Measurements from ENCODE around the gene RAP1GAP2.

Gene RAP1GAP2

DNA sequence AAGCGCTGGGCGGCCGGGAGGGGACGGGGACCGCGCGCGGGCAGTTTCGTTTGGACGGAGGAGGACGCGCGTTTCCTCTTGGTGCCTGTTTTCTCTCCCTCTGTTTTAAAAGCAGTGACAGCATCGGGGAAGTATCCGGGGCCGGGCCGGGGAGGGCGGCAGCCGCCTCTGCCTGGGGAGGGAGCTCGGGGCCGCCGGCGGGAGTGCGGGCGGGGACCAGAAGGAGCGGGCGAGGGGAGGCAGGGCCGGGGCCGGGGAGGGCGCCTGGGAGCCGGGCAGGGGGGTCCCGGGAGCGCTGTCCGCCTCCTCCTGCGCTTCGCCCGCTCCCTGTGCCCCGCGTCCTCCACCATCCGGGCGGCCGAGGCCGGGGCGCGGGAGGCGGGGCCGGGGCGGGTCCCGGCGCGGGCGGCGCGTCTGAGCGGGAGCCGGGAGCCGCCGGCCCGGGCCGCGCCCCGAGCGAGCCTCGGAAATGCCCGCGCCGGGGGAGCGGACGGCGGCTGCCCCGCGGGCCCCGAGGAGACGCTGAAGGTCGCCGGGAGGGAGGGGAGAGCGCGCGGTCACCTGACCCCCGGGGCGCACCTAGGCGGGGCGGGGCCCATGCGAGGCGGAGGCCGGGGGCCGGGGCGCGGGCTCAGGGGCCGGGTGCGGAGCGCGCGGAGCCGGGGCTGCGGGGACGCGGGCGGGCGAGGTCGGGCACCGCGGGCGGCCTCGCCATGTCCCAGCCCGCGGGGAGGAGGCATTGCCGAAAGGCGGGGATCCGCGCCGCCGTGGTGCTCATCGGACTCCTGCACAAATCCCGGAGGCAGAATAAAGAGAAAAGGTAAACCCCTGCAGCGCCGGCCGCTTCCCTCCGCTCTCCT is 57.3 kb downstream of the RAP1GAP2 start:
- DNase-seq: no peak

DNA sequence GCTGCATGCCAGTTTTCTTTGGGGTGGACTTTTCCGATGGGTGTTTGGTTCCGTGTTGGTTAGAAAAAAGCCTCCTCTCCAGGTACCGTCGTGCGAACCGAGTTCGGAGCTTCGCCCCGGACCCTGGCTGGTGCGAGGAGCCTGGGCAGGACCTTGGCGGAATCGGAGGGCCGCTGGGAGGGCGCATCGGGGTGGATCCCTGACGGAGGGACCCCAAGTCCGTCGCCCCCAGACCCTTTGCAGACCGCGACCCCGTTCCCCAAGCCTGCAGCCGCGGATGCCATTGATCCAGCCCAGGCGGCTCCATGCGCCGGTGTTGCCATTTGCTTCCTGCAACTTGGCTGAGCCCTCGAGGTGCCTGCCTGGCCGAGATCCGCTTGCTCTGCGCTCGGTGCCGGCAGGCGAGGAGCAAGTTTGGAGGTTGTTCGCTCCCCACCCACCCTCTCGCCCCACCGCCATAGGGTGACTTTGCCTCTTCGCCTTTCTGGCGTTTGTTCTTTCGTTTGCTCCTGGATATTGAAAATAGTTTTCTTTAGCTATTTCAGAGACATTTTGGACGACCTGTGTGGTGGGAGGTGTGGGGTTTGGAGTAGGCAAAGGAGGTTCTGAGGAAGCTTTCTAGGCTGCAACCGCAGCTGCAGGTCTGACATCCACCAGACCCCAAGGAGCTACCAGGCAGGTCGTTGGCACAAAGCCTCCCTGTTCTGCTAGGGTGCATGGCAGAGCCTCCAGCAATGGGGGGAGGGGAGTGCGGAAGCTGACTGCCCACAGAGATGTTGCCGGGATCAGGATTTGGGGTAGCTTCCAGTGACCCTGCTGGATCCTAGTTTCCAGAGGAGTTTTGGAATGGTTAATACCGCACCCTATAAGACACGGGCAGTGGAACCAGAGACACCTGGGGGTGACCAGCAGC is 58.2 kb downstream of the RAP1GAP2 start:
- DNase-seq: peak; percentile 75

DNA sequence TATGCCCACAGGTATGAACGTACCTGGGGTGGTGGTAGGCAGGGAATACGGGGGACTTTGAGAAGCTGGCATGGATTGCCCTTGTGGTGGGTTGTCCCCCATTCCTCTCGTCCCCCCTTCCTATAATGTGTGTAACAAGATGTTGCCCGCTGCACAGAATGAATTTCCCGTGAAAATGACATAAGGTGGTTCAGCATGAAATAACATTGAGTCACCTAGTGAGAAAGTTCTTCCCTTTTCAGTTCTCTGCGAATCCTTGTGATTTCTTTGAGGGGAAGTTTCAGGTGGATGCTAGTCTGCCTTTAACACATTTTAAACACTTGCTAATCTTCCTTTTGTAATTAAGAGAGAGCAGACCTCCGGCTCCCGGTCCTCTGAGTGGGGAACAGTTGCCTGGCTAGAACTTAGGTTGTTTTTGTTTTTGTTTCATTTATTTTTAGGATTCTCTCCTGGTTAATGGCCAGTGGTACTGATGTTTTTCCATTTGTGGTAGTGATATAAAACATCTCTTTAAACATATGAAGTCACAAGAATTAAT is 58.9 kb downstream of the RAP1GAP2 start:
- DNase-seq: no peak

DNA sequence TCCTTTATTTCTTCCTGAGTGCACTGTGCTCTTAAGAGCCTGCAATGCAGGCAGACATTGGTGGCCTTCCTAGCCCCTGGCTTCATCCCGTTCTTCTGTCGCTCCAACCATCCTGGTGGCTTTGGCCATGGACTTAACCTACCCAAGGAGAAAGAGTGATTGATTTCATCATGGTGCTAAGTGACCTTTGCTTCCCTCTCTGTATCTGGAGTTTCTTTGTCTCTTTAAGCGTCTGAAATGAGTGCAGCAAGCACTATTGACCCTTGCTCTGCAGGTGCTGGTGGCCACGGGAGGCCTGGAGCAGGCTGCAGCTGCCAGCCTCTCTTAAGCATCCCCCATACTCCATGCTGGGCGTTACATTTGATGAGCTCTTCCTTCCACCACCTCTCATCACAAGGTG is 60.5 kb downstream of the RAP1GAP2 start:
- DNase-seq: no peak

DNA sequence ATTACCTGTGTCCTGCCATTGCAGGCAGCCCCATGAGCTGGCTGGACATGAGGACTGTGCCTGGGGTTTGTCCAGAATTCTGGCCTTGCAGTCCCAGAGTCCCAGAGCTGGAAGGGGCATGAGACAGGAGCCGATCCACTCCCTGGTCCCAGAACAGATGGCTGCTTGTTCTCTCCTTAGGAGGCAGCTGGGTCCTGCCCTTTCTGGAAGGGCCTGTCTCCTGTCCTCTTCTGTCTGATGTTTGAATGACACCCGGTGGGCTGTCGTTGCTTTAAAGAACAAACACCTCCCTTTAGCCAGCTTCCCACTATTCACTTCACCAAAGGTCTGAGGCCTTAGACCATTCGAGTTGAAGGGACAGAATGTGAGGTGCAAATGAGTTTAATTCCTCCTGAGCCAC is 63.8 kb downstream of the RAP1GAP2 start:
- no peak for DNase-seq

DNA sequence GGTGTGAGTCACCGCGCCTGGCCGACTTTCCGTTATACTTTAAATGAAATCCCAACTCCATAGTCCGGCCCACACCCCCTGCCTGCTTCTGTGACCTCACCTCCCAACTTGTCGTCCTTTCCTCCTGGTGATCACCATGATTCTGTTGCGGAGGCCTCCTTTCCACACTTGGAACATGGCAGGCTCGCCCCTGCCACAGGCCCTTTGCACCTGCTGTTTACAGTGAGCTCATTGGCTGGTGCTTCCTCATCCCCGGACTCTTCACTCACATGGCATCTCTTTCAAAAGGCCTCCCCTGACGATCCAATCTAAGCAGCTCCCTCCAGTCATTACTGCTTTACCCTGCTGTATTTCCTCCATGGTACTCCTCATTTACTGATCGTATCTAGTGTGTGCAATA is 64.6 kb downstream of the RAP1GAP2 start:
- no peak for DNase-seq

DNA sequence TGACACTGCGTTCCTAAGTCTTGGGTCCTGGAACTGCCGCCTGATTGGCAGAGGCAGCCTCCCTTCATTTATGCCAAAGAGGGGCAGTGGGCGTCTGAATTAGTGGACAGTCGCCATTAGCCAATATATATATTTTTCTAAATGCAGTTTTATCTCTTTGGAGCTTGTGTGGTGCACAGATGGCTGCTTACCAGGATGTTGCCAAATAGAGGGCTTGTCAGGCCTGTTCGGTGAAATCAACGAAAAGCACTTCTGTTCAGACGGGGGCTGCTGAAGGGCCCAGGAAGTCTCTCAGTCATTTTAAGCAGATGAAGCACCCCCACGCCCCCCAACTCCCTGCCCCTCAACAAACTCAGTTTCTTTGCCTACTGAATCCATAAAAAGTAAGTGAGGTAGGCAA is 66.0 kb downstream of the RAP1GAP2 start:
- DNase-seq: no peak

DNA sequence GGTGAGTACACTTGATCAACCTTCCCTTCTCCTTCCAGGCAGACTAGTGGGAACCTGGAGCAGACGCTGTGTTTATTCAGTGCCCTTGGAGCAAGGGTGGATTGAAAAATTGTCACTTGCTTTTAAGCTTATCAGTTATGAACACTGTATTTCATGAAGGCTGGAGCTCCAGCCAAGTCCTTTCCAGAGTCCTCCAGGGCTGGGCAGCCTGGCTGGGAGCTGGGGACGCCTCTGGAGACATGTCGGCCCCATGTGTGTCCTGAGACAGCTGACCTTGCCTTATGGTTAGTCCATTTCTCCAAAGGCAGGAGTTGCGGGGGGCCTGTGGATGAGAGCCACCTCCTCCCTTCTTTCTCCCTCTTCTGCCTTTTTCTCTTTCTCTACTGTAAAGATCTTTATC is 67.0 kb downstream of the RAP1GAP2 start:
- no peak for DNase-seq

DNA sequence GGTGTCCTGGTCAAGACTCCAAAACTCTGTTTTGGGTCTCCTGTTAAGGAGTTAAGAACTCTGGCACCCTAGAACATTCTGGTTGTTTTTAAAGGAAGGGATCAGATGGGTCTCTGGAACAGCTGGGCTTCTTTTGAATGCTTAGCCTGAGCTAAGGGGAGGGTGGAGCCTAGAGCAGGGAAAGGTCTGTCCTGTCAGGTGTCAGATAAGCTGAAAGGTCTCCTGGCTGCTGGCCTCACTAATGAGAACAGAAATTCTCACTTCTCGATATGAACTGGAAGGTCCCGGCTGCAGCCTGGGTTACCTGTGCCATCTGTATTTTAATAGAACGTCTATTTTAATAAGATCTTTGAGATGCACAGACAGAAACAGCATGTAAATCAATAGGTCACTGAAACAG is 69.0 kb downstream of the RAP1GAP2 start:
- no peak for DNase-seq

DNA sequence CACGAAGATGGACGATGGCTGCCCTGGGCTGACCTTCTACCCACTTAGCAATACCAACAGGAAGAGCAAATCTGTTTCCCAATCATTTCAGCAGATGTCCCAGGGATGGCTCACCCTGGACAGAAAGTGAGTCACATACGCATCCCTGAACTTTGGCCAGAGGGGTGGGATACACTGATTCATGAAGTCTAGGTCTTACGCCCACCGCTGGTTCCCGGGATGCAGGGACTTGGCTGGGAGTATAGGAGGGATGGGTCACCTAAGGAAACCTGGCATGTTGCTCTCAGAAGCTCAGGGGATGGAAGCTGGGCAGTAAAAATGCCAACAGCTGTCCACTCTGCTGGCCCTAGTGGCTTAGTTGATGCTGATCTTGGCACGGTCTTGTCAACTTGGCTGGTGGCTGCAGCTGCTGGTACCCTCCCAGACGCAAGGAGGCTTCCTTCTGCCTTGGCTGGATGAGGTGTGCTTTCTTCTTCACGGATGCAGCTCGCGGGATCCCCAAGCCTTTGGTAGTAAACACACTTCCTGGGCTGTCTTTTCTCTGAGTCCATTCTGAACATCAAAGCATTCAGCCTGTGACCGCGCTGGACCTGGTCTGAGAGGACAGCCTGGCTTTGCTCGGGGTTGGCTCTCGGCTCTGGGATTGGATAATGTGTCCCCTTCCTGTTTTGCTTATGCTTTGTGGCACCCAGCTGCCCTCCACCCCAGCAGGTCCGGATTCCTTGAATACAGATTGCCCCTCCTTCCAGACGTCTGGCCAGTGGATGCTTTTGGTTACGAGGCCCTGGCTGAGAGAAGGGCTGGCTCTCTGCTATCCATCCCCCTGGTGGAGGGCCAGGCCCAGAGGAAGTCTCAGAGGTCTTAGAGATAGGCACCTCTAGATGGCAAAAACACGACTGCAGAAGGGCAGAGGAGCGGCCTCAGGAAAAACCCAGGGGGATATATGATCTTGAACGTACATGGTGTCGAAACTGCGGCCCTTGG is 71.5 kb downstream of the RAP1GAP2 start:
- DNase-seq: no peak

DNA sequence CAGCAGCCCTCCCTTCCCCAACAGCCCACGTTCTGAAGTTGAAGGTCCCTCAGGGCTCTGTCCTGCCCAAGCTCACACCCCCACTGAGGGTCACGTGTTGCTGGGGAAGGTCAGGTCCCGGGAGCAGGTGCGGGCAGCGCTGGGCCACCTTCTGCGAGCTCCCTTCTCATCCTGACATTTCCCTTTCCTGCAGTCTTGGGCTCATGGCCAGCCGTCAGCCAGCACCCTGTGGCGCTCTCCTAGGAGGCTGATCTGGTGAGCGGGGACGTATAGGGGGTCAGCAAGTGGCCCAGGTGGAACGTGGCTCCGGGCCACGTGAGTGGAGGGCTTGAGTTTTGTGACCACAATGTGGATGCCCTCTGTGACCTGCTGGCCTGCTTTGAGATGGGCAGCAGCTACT is 73.4 kb downstream of the RAP1GAP2 start:
- DNase-seq: no peak

DNA sequence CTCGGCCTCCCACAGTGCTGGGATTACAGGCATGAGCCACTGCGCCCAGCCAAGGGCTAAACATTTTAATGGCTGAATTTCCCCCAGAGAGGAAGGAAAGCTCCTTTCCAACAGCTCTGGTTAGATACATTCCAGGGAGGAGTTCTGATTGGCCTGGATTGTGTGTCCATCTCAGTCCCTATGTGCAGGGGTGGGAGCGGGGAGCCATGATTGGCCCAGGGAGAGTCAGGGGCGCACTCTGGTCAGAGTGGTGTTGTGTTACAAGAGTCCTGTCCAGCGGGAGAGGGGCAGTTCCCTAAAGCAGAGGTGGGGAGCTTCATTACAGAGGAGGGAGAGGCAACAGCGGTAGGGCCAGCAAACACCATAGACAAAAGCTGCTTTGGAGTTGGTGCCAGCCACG is 75.0 kb downstream of the RAP1GAP2 start:
- no peak for DNase-seq

DNA sequence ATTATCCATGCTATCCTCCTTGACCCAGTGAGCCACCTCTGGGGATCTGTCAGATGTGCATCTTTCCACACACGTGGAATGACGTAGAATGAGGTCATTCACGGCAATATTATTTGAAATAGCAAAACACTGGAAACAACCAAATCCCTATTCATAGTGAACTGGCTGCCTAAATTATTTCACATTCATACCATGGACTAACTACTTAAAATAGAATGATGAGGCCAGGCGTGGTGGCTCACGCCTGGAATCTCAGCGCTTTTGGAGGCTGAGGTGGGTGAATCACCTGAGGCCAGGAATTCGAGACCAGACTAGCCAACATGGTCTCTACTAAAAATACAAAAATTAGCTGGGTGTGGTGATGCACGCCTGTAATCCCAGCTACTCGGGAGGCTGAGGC is 75.5 kb downstream of the RAP1GAP2 start:
- DNase-seq: no peak

DNA sequence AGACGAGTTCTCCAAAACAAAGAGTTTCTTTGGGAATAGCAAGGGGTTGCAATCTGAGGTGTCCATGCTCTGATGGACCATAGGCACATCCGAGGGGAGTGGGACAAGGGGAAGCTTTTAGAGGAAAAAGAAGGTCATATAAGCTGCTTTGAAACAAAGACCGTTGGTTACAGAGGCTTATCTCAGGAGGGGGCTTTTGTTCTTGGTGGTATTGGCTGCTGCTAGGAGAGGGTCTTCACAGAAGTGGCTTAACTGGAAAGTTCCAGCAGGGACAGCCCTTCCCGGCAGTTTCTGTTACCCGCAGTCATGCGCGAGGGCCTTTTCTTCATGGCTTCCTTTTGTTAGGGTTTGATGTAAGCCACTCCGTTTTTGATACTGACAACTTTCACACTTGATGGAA is 76.0 kb downstream of the RAP1GAP2 start:
- no peak for DNase-seq

DNA sequence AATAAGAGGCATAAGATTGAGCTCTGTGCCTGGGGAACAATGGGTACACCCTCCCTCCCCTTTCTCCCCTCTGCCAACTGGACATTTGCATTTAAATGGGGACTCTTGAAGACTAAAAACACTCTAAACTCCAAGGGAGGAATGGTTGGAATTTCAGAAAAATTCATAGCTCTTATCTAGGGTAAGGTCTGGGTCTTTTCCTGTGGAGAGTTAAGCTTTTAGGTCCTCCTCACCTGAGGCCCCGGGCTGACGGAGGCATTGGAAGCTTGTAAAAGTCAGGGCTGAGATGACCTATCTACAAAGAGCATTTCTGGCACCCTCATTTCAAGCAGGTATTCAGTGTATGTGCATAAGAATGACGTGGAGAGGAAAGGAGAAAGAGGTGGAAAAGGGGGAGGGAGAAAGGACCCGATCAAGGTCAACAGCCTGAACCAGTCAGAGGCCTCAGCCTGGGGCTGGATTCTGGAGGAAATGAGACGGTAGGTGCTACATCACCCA is 78.0 kb downstream of the RAP1GAP2 start:
- DNase-seq: no peak

DNA sequence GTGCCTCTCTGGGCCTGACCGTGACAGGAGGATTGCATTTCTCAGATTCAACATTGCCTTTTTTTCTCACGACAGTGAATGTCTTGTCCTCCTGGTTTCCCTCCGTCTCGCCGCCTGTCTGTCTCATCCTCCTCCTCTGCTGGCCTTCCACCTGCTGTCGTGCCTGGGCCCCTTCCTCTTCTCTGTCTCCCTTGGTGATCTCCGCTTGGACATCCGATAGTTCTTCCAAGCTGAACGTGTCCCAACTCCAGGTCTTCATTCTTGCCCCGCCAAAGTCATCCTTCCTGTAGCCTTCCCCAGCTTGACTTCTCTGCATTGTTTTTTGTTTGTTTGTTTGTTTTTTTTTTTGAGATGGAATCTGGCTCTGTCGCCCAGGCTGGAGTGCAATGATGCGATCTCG is 79.4 kb downstream of the RAP1GAP2 start:
- no peak for DNase-seq

DNA sequence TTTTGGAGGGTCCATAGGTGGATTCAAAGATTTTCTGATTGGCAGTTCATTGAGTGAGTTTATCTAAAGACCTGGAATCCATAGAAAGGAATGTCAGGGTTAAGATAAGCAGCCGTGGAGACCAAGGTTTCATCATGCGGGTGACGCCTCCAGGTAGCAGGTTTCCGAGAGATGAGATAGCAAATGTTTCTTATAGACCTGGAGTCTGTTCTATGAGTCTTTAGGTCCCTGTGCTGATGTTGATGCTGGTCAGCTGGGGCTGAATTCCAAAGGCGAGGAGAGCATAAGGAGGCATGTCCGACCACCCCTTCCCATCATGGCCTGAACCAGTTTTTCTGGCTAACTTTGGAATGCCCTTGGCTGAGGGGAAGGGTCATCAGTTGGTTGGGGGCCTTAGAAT is 80.2 kb downstream of the RAP1GAP2 start:
- no peak for DNase-seq

DNA sequence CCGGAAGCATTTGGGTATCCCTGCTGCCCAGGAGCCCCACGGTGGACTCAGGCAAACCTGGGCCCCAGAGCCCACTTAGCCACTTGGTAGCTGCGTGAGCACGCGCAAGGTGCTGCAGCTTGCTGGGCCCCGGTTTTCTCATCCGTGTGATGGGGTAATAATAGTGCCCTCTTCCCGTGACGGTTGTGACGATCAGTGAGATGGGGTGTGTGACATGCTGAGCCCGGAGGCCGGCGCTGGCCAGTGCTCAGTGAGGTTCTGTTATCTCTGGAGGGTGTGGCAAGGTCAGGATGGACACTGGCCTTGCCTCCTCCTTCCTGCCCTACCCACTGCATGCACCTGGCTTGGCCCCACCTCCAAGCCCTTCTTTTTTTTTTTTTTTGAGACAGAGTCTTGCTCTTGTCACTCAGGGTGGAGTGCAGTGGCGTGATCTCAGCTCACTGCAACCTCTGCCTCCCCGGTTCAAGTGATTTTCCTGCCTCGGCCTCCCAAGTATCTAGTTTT is 82.6 kb downstream of the RAP1GAP2 start:
- no peak for DNase-seq

DNA sequence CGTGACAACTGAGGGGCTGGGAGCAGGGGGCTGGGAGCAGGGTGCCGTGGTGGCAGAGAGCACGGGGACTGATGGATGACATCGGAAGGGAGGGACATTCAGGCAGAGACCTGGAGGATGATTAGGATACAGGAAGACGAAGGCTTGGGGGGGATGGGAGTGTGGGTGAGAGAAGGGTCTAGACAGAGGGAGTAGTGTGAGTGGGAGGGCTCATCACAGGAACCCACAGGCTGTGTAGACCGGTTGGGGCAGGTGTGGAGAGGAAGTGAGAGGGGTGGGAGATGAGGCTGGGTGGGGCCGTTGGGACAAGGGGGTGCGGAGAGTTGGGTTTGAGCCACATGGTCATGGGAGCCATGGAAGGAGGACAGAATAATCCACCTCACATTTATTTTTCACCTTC is 83.8 kb downstream of the RAP1GAP2 start:
- no peak for DNase-seq

DNA sequence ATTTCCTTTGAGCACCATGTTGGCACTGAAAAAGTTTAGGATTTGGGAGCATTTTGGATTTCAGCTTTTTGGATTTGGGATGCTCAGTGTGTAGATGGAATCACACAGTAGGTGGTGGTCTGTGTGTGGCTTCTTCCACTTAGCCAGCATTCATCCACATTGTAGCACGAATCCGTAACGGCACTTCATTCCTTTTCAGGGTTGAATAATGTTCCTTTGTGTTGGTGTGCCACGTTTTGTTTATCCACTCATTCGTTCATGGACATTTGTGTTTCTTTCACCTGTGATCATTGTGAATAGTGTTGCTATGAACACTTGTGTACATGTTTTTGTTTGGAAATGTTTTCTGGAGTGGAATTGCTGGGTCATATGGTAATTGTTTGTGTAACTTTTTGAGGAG is 85.1 kb downstream of the RAP1GAP2 start:
- no peak for DNase-seq

DNA sequence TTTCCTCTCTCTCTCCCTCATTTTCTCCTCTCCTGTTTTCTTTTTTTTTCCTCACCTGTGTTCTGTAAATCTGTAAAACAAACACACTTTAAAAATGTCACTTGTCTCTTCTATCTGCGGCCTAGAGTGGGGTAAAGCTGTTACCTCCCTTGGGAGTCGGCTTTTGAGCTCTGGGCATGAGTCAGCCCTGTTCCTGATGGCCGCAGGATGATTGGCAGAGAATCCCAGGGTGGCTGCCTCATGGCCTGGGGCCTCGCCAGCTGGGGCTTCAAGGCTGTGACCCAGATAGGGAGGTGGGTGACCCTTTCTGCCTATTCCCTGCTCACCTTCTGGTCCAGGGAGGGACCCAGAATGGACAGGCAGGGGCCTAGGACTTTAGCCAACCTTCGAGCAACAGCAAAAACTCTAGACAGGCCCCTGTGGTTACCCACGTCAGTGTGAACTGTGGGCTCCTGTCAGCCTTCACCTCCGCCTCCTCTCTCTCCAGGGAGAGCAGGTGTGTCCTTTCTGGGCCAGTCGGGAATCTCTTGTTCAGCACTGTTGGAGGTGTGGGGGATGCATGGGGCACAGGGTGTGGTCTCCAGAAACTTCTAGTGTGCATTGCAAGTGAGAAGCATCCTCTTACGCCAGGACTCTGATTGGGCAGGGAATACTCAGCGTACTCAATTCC is 87.4 kb downstream of the RAP1GAP2 start:
- DNase-seq: no peak
